Left lung (tissue), 10 donors: ENCODE results near the gene PKDCC. TPM values are rescaled to one million over a fixed set of nuclear protein-coding genes. Genes with fewer than 3 reads are reported as not detected.

Source experiments
- ATAC-seq: fragments of 200-7000 bp; cut with Tn5 transposase; one replicate; pipeline ENCODE4 v1.9.1; 2020; ENCODE audit warnings: moderate library complexity
- DNase-seq, 4 donors: peaks; one replicate each; pipeline ENCODE4 v3.0.0-alpha.2; 2013 to 2020
- H3K27ac ChIP-seq, 2 donors: fragments of 200-600 bp; sonication (generic) in 1 of 2; one replicate each; pipeline versions ENCODE4 v1.5.0 to v1.8.0; 2020 to 2021
- H3K27me3 ChIP-seq, 2 donors: fragments of 200-600 bp; sonication (generic) in 1 of 2; one replicate each; pipeline versions ENCODE4 v1.5.0 to v1.8.0; 2020 to 2021
- H3K36me3 ChIP-seq, 2 donors: fragments of 200-600 bp; sonication (generic) in 1 of 2; one replicate each; pipeline versions ENCODE4 v1.5.0 to v1.8.0; 2020 to 2021
- H3K4me1 ChIP-seq, 2 donors: fragments of 200-600 bp; one replicate each; pipeline ENCODE4 v1.8.0; 2021
- H3K4me3 ChIP-seq, 2 donors: fragments of 200-600 bp; sonication (generic) in 1 of 2; one replicate each; pipeline versions ENCODE4 v1.5.0 to v1.8.0; 2020 to 2021; ENCODE audit warnings: mild to moderate bottlenecking in 1 of 2
- H3K9me3 ChIP-seq, 2 donors: fragments of 200-600 bp; sonication (generic) in 1 of 2; one replicate each; pipeline versions ENCODE4 v1.5.0 to v1.8.0; 2020 to 2021
- CTCF ChIP-seq, 2 donors: fragments of 200-600 bp; sonication (generic) in 1 of 2; IDR thresholded peaks; one replicate each; pipeline versions ENCODE4 v1.5.0 to v1.8.0; 2021; ENCODE audit warnings: antibody characterized with exemption in 2 of 2
- intact Hi-C, 2 donors: fragments of 100-400 bp; cut with DNase I; formaldehyde crosslinking; loops; one replicate each; pipeline versions ENCODE4 v1.11.2 to v1.14.2; 2022
- polyA plus RNA-seq, 6 donors: library from polyadenylated mRNA; unstranded; fragments of 120-200 nt; gene quantifications; one replicate each; pipeline ENCODE4 v1.2.1, GENCODE V29; 2013; ENCODE audit not compliant: insufficient read length in 6 of 6
- total RNA-seq, 2 donors: library from RNA; stranded (reverse); fragmentation: NEBNext Ultra II Directional; extraction: Animal tissue kit (Norgen Biotek cat#: 25700); gene quantifications; one replicate each; pipeline ENCODE4 v1.2.1, GENCODE V29; 2021
- donor health status: DM: no; HTN: yes; CAD: no.
- donor health status: DM: no; HTN: no; CAD: no.

The PKDCC gene
- total and polyA plus RNA-seq, 8 donors: 63.1 to 224 (median 129) TPM

GRCh38 chr2:42013409-42013808, 34.4 kb upstream of the PKDCC start:
- no peak for DNase-seq
- TF ChIP-seq CTCF (IDR thresholded peaks at IDR 0.05): no peak
- Histone ChIP-seq H3K36me3 (no peaks in the 10 kb centered on the region), H3K4me1 (no peaks in the 10 kb centered on the region), H3K27me3 (no peaks in the 10 kb centered on the region), H3K27ac (no peak overlapping the region), H3K4me3 (no peak overlapping the region), H3K9me3 (no peaks in the 10 kb centered on the region)
- no peak for ATAC-seq
- intact Hi-C loops: no loop called here

- no peak for TF ChIP-seq CTCF (IDR thresholded peaks at IDR 0.05)
- peaks cover 0 to 3% of the 10 kb centered on the region in 2 donors for H3K4me1 ChIP-seq
- no peaks in the 10 kb centered on the region for H3K27me3 ChIP-seq
- no peak overlapping the region for H3K4me3 ChIP-seq
- intact Hi-C loops: no loop called here
- no peak overlapping the region for H3K27ac ChIP-seq
- H3K9me3 ChIP-seq: no peaks in the 10 kb centered on the region
- ATAC-seq (no peak), DNase-seq (no peak)
- no peaks in the 10 kb centered on the region for H3K36me3 ChIP-seq
Observed at GRCh38 chr2:42021464-42021863, 26.4 kb upstream of the PKDCC start.

- Histone ChIP-seq H3K4me3 (no peak overlapping the region), H3K36me3 (no peaks in the 10 kb centered on the region), H3K9me3 (no peaks in the 10 kb centered on the region), H3K4me1 (peaks cover 0 to 3% of the 10 kb centered on the region in 2 donors), H3K27me3 (no peaks in the 10 kb centered on the region), H3K27ac (peak overlapping the region in 1 of 2 donors; percentile 13)
- intact Hi-C loops: no loop called here
- ATAC-seq (peak; percentile 55), DNase-seq (peak in 1 of 4 donors; percentile 54)
- TF ChIP-seq CTCF (IDR thresholded peaks at IDR 0.05): no peak
Observed at GRCh38 chr2:42025151-42025582, 22.7 kb upstream of the PKDCC start.

- peaks cover 0 to 3% of the 10 kb centered on the region in 2 donors for H3K4me1 ChIP-seq
Observed at GRCh38 chr2:42026272-42026671, 21.5 kb upstream of the PKDCC start.

GRCh38 chr2:42028571-42029148, 19.2 kb upstream of the PKDCC start:
- intact Hi-C loops: no loop called here
- no peak for DNase-seq
- no peak overlapping the region for H3K27ac ChIP-seq
- no peaks in the 10 kb centered on the region for H3K9me3 ChIP-seq
- H3K4me1 ChIP-seq: peaks cover 0 to 3% of the 10 kb centered on the region in 2 donors
- H3K27me3 ChIP-seq: no peaks in the 10 kb centered on the region
- H3K4me3 ChIP-seq: no peak overlapping the region
- no peak for TF ChIP-seq CTCF (IDR thresholded peaks at IDR 0.05)
- ATAC-seq: no peak
- no peaks in the 10 kb centered on the region for H3K36me3 ChIP-seq

More at GRCh38 chr2:42026272-42026671, 21.5 kb upstream of the PKDCC start:
- Histone ChIP-seq H3K27me3 (no peaks in the 10 kb centered on the region), H3K4me3 (no peak overlapping the region), H3K36me3 (no peaks in the 10 kb centered on the region), H3K27ac (no peak overlapping the region), H3K9me3 (no peaks in the 10 kb centered on the region)
- DNase-seq (no peak), ATAC-seq (no peak)
- no peak for TF ChIP-seq CTCF (IDR thresholded peaks at IDR 0.05)
- intact Hi-C loops: no loop called here
